ENCODE measurements around the gene IGFN1.

DNA sequence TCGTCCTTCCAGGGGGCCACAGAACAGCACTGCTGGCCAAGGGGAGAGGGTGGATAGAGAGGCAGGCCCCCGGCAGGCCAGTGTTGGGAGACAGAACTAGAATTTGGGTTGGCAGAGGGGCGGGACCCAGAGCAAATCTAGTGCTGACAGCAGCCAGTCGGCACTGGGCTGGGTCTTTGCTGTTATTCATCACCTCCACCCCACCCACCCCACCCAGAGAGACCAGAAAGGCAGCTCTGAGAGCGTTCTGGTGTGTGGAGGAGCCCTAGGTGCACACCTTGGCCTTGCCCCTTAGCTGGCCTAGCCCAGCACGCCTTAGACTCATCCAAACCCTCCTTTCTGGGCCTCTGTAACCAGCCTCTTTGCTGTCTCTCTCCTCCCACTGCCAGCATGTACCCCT lies 86.3 kb downstream of the IGFN1 start:
- TF ChIP-seq, protein P1, sequence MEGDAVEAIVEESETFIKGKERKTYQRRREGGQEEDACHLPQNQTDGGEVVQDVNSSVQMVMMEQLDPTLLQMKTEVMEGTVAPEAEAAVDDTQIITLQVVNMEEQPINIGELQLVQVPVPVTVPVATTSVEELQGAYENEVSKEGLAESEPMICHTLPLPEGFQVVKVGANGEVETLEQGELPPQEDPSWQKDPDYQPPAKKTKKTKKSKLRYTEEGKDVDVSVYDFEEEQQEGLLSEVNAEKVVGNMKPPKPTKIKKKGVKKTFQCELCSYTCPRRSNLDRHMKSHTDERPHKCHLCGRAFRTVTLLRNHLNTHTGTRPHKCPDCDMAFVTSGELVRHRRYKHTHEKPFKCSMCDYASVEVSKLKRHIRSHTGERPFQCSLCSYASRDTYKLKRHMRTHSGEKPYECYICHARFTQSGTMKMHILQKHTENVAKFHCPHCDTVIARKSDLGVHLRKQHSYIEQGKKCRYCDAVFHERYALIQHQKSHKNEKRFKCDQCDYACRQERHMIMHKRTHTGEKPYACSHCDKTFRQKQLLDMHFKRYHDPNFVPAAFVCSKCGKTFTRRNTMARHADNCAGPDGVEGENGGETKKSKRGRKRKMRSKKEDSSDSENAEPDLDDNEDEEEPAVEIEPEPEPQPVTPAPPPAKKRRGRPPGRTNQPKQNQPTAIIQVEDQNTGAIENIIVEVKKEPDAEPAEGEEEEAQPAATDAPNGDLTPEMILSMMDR (IDR thresholded peaks at IDR 0.05; ENCODE audit: insufficient read depth, low read length, poor library complexity, severe bottlenecking): no peak
- TF ChIP-seq EZH2phosphoT487 (conservative IDR thresholded peaks at IDR 0.05; ENCODE audit: low read length): no peak
